ENCODE measurements around the gene KRT23.

KRT23 gene

GRCh38 chr17:40906613-40907012 lies 30.8 kb downstream of the KRT23 start:
- no peak for DNase-seq

- no peak for DNase-seq
These were observed 32.1 kb downstream of the KRT23 start for GRCh38 chr17:40905370-40905769.

GRCh38 chr17:40903129-40903847 lies 34.2 kb downstream of the KRT23 start:
- no peak for DNase-seq

- no peak for DNase-seq
These were observed 34.9 kb downstream of the KRT23 start for GRCh38 chr17:40902498-40902897.

GRCh38 chr17:40901981-40902474 lies 35.4 kb downstream of the KRT23 start:
- no peak for DNase-seq

GRCh38 chr17:40900809-40901356 lies 36.6 kb downstream of the KRT23 start:
- no peak for DNase-seq

GRCh38 chr17:40896916-40897455 lies 40.5 kb downstream of the KRT23 start:
- no peak for DNase-seq

GRCh38 chr17:40895106-40895730 lies 42.2 kb downstream of the KRT23 start:
- DNase-seq = no peak

- DNase-seq = no peak
These were observed 49.2 kb downstream of the KRT23 start for GRCh38 chr17:40888196-40888720.

- no peak for DNase-seq
These were observed 51.4 kb downstream of the KRT23 start for GRCh38 chr17:40886090-40886489.

GRCh38 chr17:40884708-40885512 lies 52.5 kb downstream of the KRT23 start, which contains the start of gene KRT20:
TSS of gene KRT20 (minus strand) at chr17:40885242. CDS start at chr17:40885185, 57 bp downstream.
- no peak for DNase-seq

GRCh38 chr17:40883626-40884334 lies 53.7 kb downstream of the KRT23 start:
- DNase-seq = no peak

- no peak for DNase-seq
These were observed 54.4 kb downstream of the KRT23 start for GRCh38 chr17:40883031-40883430.

- DNase-seq = no peak
These were observed 58.4 kb downstream of the KRT23 start for GRCh38 chr17:40879026-40879425.

GRCh38 chr17:40878044-40878443 lies 59.4 kb downstream of the KRT23 start:
- DNase-seq = no peak

GRCh38 chr17:40873801-40874200 lies 63.6 kb downstream of the KRT23 start:
- no peak for DNase-seq

GRCh38 chr17:40873255-40873654 lies 64.2 kb downstream of the KRT23 start:
- no peak for DNase-seq

Measured in DMS 273 treated with DMSO at 0.1 percent for 48 hours (cell line).